HG03135 (cell line): ENCODE measurements around the gene FAM151B.
"Not testable (repeated sequence)": the region's sequence is repeated elsewhere in the genome, so short reads cannot be mapped to it uniquely, and the experiment has no call there.

ENCODE experiments used
- ATAC-seq: cut with Tn5 transposase; IDR thresholded peaks from one replicate; pipeline ENCODE4 v1.9.1; 2021; ENCODE audit warnings: mild to moderate bottlenecking, moderate library complexity; ENCODE audit not compliant: unreplicated experiment

The FAM151B gene

DNA sequence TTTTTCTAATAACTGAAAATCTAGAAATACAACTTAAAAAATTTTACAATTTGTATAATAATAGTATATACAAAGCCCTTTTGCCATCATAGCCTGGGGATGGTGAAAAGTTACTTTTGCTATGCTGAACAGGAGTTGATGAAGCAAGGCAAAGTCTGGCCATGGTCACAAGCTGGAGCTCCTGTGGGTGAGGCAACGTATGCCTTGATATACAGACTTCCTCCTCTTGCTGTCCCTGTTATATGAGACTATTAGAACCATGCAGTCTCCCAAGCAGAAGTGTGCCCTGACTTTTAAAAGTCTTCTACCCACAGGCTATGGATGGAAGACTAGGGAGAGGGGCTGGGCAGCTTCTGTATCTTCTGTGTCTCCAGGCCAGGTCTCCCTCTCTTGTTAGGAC is 15.7 kb downstream of the FAM151B start:
- no peak for ATAC-seq

- ATAC-seq: no peak
Observed at GRCh38 chr5:80504833-80505232, 16.9 kb downstream of the FAM151B start.

GRCh38 chr5:80507663-80508062 is 19.8 kb downstream of the FAM151B start:
- no peak for ATAC-seq

DNA sequence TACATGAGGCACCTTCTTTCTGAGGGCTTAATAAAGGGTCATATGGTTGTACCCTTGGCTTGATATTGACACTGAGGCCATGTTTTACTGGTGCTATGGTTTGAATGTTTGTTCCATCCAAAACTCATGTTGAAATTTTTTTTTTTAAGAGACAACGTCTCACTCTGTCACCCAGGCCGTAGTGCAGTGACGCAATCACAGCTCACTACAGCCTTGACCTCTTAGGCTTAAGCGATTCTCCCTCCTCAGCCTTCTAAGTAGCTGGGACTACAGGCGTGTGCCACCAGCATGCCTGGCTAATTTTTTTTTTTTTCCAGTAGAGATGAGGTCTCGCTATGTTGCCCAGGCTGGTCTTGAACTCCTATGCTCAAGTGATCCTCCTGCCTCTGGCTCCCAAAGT is 20.9 kb downstream of the FAM151B start:
- no peak for ATAC-seq

DNA sequence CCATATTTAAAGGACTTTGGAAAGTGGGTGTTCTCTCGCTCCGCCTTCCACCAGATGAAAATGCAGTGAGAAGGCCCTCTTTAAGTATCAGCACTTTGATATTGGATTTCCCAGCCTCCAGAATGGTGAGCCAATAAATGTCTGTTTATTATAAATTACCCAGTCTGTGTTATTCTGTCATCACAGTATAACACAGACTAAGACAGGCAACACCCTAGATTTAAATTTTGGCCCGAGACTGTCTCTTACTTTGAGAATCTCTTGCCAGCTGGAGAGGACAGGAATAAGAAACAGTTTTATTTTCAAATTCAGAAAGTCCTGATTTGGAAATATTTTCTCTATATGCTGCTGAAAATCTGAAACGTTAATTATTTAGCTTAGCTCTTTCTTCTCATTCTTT is 21.5 kb downstream of the FAM151B start:
- ATAC-seq: no peak

- ATAC-seq: no peak
Observed at GRCh38 chr5:80516826-80517225, 28.9 kb downstream of the FAM151B start.

DNA sequence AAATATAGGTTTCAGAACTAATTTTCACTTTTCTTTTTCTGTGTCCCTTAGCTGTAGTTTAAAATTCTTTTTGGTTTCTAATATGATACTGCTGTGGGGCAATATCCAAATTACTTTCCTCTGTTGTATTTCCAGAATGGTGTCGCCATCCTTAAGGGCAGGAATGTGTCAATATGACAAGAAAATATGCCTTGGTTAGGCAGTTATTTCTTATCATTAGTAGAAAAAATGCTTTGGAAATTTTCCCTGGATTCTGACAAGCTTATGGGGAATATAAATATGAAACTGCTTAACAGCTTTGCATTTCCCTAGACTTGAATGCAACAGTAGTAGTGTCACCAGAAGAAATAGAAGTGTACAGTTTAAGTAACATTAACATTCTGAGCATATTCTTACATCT is 52.8 kb downstream of the FAM151B start:
- ATAC-seq: no peak

GRCh38 chr5:80541392-80541791 is 53.5 kb downstream of the FAM151B start:
- ATAC-seq: no peak

- no peak for ATAC-seq
Observed at GRCh38 chr5:80554646-80555045, 66.7 kb downstream of the FAM151B start.

GRCh38 chr5:80555099-80555498 is 67.2 kb downstream of the FAM151B start:
- no peak for ATAC-seq

GRCh38 chr5:80559244-80559643 is 71.3 kb downstream of the FAM151B start:
- no peak for ATAC-seq

DNA sequence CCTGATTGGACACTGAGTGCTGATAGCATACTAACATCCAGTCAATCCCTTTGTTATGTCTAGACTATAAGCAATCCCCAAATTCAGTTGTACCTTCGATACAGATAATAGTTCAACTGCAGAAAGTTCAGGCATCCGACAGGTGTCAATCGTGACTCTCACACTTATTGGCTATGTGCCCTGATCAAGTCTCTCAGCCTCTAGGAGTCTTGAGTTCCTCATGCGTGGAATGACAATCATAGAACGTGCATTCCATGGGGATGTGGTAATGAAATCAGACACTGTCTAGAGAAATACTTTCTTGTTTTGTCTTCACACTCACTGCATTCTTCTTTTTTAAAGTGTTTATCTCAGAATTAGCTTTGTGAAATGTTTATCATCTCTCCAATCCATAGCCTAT is 77.4 kb downstream of the FAM151B start:
- ATAC-seq: no peak

GRCh38 chr5:80566711-80567259 is 78.9 kb downstream of the FAM151B start:
- no peak for ATAC-seq

- no peak for ATAC-seq
Observed at GRCh38 chr5:80568251-80568650, 80.4 kb downstream of the FAM151B start.

DNA sequence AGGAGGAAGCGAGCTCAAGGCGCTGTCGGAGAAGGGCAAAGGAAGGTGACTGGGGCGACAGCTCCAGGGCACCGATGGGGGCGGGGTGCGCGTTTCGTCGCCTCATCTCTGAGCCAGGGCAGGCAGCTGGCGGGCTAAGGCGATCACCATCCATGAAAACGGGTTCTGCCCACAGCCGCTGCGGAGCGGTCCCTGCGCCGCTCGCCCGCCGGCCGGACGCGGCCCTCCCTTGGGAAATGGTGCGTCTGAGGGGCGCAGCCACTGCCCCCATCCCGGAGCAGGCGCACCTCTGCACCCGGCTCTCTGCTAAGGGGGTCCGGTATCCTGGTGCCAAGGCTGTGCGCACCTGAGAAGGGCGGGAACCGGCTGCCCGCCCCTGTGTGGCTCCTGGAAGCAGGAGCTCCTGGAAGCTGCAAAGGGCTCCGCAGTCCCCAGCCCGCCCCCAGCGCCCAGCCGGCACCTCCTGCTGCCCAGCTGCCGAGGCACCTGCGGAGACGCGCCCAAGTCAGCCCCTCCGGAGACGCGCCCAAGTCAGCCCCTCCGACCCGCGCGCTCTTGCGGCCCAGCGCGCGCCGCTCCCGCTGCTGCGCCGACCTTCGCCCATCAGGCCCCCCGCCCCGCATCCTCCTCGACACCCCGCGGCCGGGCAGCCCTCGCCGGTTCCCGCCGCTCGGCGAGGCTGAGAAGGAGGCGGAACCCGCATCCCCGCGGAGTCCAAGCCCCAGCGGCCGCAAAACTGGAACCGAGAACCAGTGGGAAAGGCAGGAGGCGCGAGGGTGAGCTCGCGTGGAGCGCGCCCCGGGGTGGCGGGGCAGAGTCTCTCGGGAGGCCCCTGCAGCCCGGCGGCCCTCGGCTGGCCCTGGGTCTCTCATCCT is 81.4 kb downstream of the FAM151B start:
- ATAC-seq: no peak

DNA sequence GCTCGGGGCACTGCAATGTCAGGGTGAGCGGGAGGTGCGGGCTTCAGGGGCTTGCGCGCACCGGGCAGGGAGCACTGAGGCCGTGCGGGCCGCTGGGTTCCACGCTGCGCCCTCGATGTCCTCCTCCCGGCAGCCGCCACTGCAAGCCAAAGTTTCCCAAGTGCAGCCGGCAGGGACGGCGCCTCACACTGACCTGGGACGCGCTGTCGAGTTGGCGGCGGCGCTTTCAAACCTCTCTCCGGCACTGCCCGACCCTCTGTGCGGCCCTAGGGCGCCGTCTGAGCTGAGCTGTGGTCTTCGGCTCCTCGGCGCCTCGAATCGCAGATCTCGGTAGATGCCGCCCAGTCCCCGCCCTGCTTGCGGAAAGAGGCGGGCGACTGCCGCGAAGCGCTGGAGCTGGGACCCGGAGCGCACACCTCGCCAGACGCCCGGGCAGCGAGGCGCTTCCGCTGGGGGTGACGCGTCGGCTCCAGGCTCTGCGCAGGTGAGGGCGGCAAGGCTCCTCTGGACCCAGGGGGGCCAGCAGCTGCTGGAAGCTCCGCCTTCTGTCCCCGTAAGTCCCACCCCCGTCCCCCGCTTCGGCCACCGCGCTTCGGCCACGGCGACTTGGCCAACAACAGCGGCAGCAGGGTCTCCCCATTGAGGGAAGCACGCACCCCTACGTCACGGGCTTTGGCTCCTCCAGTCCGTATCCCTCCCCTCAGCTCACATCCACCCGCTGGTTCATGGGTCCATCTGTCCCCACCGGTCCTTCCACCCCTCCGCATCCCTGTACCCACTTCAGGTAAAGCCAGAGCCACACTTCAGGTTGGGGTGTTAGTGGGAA is 82.3 kb downstream of the FAM151B start, which contains the start of gene ANKRD34B:
TSS of gene ANKRD34B (minus strand) at position 320 of the 826 bp plus-strand sequence. CDS start 10,261 bp downstream, outside the sequence.
- ATAC-seq: no peak

- no peak for ATAC-seq
Observed at GRCh38 chr5:80573062-80573461, 85.2 kb downstream of the FAM151B start.

- ATAC-seq: no peak
Observed at GRCh38 chr5:80576383-80576782, 88.5 kb downstream of the FAM151B start.

- ATAC-seq: no peak
Observed at GRCh38 chr5:80577707-80578106, 89.8 kb downstream of the FAM151B start.

DNA sequence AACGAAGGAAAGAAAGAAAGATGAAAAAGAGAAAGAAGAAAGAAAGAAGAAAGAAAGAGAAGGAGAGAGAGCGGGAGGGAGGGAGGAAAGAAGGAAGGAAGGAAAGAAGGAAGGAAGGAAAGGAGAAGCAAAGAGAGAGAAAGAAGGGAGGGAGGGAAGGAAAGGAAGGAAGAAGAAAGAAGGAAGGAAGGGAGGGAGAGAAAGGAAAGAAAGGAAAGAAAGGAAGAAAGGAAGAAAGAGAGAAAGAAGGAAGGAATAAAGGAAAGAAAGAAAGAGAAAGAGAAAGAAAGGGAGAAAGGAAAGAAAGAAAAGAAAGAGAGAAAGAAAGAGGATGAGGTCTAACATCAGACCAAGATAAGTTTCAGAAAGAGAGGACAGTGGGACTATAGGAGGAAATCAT is 91.2 kb downstream of the FAM151B start:
- no peak for ATAC-seq

GRCh38 chr5:80580291-80580690 is 92.4 kb downstream of the FAM151B start:
- not testable (repeated sequence) for ATAC-seq

- no peak for ATAC-seq
Observed at GRCh38 chr5:80584770-80585169, 96.9 kb downstream of the FAM151B start.
